GM21825 (cell line): ENCODE data around the gene POLK.
"Not testable (repeated sequence)": the region's sequence is repeated elsewhere in the genome, so short reads cannot be mapped to it uniquely, and the experiment has no call there.

ENCODE experiments used
- ATAC-seq: cut with Tn5 transposase; IDR thresholded peaks from one replicate; pipeline ENCODE4 v1.9.1; 2021; ENCODE audit warnings: mild to moderate bottlenecking, moderate library complexity; ENCODE audit not compliant: unreplicated experiment

Gene POLK

DNA sequence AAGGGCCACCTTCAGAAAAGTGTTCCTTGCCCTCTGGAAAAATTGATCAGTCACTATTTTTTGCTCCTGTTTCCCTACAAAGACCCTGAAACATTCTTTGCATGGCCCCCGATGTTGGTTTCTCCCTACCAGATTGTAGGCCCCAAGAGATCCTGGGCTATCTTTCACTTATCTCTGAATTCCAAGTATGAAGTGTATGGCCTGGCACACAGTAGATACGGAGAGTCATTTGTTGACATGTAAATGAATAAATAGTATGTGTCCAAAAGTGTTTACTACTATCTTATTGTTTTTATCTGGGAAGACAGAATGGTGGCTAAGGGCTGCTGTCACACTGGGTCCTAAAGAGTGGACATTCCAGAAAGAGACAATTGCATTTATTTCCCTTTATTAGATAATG, 92.1 kb downstream of the POLK start:
- no peak for ATAC-seq

DNA sequence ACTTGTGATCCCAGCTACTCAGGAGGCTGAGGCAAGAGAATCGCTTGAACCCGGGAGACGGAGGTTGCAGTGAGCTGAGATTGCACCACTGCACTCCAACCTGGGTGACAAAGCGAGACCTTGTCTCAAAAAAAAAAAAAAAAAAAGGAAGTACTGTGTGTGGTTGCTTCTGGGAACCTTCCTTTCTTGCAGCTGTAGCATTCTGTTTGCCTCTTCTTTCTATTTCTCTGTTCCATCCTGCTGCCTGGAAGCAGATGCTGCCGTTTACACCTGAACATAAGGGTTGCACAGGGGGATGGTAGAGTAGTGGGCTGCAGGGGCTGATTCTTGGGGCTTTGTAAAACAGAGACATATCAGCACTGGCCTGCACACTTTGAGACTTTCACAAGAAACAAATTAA, 95.7 kb downstream of the POLK start:
- not testable (repeated sequence) for ATAC-seq

DNA sequence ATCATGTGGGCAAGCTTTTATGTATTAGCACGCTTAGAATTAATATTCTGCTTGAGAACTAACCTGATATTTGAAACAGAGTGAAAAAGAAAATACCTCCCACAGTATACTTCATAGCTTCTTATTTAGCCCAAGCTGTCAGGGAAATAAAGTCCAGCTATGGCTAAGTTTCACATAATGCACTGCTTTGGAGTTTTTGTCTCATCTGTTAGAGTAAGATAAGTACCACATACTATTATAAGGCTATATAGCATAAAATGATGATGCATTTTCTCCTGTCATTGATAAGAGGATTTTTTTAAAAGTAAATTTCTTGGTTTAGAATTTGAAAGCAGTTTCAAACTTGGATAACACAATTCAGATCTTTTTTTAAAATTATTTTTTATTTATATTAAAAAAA, 97.2 kb downstream of the POLK start:
- no peak for ATAC-seq

DNA sequence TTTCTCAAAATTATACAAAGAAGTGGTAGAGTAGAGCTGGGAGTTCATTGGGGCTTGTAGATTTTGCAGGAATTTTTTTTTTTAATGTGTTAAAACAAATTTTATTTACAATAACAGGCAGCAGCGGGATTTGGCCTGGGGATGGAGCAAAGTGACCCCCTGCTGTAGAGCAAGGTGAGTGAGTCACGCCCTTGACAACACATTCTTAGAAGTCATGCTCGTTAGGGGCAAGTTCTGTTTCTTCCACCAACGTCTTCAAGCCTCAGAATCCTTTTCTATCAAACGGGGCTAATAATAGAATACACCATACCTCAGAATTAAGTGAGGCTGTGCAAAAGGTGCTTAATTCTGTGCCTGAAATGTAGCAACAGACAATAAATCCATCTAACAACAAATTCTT, 98.5 kb downstream of the POLK start:
- ATAC-seq, result no peak

DNA sequence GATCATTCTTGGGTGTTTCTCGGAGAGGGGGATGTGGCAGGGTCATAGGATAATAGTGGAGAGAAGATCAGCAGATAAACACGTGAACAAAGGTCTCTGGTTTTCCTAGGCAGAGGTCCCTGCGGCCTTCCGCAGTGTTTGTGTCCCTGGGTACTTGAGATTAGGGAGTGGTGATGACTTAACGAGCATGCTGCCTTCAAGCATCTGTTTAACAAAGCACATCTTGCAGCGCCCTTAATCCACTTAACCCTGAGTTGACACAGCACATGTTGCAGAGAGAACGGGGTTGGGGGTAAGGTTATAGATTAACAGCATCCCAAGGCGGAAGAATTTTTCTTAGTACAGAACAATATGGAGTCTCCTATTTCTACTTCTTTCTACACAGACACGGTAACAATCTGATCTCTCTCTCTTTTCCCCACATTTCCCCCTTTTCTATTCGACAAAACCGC, 99.2 kb downstream of the POLK start:
- not testable (repeated sequence) for ATAC-seq

DNA sequence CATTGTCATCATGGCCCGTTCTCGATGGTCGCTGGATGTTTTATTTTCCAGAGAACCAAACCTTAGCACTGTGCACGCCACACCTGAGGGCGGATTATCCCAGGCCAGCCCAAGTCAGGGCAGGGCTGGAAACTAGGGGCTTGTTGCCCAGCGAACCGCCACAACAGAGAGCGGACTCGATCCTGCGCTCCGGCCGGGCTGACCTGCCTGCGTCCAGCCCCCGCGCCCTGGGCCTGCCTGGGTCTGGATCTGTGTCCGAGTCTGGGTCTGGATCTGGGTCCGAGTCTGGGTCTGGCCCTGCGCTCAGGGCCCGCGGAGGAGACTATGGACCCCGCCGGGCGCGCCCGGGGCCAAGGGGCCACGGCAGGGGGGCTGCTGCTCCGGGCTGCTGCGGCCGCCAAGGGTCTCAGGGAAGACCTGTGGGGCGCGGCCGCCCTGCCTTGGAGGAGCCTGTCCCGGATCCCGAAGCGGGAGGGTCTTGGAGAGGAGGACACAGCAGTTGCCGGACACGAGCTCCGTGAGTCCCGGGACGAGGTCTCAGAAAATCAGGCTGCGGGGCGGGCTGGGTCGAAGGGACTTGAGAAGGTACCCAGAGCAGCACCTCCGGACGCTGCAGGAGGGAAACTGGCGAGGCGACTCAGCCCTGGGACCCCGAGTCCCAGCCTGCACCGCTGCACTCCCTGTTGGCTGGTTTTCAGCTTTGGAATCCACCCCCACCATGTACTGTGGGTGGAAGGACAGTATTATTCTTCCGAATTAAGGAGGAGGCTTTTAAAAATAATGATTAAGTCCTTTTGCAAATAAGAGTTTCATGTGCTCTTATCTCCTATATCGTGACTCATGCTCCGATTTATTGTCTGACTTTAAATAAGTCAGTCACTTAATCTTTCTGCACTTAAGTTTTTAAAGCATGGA, 99.9 kb downstream of the POLK start, which contains the start of gene ANKDD1B:
TSS of gene ANKDD1B (plus strand) at position 143 of the 915 bp plus-strand sequence. CDS start at position 325, 182 bp downstream.
- no peak for ATAC-seq

DNA sequence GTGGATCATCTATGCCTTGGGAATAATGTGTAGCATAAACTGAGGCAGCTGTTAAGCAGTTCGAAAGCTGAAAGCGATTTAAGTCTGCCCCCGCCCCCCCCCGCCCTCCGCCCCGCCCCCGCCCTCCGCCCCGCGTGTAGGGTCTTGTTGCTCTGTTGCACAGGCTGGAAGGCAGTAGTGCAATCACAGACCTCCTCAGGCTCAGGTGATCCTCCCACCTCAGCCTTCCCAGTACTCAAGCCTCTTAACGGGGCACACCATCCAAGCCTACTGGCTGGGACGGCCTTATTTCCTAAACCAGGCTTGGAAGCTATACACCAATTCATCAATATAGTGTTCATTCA, 100.5 kb downstream of the POLK start:
- ATAC-seq, result no peak

DNA sequence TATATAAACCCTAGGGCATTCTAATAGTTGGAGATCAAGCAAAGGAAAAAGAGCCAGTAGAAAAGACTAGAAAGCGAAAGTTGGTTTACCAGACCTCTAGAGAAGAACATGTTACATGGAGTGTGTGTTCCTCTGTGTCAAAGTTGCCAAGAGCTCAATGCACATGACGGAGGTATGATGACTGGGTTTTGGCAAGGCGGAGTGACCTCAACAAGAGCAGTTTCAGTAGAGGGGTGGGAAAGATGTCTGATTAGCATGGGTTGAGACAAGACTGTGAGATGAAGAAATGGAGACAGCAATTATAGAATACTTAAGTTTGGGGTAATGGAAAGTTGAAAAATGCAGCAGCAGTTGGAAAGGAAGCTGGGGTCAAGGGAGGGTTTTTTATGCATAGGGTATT, 101.2 kb downstream of the POLK start:
- no peak for ATAC-seq

DNA sequence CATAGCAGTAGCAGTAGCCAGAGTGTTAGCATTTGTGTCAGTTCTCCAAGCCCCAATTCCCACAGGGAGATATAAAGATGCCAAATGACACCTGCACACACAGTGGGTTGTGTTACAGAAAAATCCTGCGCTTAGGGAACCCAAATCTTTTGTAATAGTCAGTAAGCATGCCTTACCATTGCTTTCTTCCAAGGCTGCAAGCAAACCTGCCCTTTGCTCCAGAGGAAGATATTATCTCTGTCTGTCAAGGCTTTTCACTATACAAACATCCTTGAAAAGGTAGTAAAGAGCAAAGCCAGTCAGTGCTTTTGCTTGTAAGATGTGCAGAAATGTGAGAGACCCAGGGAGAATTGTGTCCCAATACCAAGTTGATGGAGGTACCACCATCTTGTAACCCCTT, 102.5 kb downstream of the POLK start:
- no peak for ATAC-seq

DNA sequence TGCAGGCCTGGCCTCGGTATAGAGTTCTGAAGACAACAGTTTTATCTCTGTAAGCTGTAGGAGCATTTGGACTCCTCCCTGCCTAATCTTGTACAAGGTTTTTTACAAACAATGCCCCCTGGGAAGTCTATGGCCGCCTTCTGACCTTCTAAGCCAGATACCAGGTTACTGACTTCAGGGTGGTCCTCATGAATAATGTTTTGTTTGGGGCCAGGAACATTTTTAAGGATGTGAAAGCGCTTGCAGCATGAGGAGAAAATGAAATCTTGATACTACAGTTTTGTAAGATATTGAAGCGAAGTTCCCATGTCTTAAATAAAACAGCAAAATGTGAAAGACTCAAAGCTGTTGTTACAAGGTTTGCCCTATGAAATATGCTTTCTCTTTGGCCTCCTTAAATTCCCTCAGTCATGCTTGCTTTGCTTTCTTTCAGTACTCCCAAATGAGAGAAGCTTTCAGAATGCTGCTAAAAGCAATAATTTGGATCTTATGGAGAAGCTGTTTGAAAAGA, 104.7 kb downstream of the POLK start:
- no peak for ATAC-seq

DNA sequence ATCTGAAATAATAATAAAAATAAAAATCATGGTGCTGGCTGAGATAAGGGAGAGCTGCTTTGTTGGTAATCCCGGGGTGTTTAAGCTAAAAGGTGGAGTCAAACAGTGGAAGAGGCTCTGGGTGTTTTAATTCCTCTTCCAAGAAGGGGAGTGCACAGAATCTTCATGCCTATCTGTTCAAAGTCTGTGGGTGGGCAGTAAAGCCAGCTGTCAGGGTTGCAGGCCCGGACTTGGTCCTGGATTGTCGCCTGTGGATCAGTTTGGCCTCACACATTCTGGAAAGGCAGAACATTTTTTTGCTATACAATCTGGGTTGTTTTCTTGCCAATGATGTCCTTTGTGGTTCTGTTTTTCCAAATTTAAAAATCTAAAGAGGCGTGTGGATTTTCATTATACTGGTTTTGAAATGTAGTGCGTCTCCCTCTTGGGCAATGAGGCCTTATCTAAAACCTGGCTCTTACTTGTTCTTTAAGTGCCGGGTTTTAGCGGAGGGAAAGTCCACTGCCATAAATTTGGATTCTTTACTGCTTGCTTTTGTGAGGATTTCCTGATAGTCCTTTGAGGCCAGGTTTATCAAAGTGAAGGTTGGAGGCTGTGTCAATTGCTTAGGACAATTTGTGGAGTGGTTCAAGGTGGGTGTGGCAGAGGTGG, 105.4 kb downstream of the POLK start:
- ATAC-seq, result no peak

DNA sequence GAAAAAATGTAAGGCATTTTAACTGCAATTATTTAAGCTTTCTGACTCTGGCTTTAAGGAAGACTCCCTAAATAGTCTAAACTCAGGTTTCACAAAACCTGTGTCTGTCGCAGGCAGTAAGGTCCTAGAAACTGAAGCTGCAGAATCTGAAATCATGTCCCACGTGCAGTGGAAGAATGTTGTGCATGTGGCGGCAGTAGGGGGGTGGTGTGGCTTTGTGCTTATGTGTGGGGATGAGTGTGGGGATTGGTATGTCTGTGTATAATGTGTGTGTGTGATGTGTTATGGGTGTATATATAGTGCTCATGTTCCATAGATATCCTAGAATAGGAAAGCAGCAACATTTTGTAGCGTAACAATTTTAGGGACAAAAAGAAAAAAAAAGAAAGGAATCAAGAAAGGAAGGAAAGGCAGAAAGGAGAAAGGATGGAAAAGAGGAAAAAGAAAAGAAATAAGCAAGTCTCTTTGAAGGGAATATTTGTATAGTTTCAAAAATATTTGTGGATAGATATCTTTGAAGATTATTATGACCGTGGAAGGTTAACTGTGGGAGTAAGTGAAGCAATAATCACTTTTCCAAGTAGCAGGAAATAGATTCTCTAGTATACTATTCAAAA, 106.2 kb downstream of the POLK start:
- no peak for ATAC-seq

DNA sequence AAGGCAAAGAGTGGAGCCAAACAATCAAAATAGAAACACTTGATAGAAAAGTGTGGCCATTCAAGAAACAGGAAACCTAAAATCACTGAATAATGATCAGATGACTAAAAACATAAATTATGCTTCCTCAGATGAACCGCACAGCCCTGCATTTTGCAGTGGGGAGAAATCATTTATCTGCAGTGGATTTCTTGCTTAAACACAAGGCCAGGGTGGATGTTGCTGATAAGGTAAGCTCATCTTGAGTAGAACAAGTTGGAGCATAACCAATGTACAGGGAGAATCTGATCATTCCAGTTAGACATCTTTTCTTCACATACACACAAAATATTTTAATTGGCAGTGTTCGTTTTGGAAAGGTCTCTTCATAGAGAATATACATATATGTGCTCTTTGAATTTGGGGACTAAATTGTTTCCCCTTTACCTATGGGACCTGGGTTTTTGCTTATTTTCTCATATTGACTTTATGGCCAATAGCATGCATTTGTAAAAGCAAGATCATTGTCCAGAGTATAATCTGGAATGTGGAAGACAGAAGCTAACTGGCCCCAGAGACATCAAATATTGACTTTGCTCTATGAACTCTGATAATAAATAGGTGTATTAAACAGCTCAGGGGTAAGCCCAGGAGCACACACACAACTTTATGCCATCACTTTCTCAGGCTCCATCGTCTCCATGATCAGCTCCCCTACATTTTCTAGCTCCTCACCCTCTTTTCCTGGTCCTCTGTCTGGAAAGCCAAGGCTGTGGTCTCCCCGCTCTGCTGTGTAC, 108.7 kb downstream of the POLK start:
- no peak for ATAC-seq

DNA sequence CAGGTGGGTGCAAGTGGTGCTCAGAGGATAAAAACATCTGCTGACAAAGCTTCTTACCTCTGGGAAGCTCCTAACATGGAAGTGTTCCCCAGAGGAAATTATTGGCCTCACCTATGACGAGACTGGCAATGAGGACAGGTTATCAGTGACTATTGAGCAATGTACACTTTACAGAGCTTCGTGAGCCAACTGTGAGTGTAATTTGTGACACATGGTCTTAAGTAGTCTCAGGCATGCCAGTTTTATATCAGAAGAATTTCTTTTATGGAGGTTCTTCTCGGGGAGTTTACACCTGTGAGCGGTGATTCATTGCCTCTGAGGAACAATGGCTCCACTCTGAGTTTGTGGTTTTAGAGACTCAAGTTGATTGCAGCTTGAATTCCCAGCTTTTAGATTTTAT, 110.9 kb downstream of the POLK start:
- ATAC-seq, result no peak

DNA sequence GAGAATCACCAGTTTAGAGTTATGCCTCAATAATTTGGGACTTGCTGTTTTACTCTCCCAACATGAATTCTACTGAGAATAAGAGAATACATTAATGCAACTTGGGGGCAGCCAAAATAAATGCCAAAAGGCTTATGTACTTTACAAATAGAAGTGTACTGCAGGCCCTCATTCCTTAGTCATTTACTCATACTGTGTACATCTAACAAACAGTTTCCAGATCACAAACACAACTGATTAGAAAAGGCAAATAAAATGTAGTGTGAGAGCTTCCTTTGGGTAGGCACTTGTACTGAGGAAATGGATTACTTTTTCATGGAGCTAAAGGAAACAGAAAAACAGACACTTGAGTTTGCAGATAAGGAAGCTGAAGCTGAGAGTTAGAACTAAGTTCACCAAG, 112.2 kb downstream of the POLK start:
- no peak for ATAC-seq

DNA sequence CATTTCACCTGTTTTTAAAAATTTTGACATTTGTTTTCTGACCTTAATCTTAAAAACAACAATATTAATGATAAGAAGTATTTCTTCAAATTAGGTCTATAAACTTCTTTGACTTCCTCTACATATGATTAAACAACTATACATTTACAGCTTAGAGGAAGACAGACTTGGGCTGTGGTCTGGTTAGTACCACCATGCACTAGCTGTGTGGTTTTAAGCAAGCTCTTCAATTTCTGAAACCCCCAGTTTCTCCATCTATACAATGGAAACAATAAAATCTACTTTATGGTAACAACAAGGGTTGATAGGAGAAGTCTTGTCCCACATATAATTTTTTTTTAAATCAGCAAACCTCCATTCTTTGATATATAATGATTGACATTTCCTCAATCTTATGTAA, 115.3 kb downstream of the POLK start:
- ATAC-seq, result no peak

DNA sequence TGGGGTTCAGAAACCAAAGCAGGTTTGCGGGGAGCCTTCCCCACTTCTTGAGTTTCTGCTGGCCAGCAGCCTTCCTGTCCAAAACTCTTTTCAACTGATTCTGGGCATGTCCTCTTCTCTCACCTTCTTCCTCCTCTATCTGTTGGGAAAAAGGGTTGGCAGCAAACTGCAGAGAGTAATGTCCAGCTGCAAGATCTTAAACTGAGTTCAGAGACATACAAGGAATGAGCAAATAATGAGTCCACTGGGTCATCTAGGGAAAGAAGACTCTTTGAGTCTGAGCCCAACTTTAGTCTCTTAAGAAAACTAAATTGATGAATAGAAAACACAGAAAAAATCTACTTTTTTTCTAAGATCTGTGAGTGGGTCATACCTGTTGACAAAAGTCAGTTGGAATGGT, 116.1 kb downstream of the POLK start:
- no peak for ATAC-seq

DNA sequence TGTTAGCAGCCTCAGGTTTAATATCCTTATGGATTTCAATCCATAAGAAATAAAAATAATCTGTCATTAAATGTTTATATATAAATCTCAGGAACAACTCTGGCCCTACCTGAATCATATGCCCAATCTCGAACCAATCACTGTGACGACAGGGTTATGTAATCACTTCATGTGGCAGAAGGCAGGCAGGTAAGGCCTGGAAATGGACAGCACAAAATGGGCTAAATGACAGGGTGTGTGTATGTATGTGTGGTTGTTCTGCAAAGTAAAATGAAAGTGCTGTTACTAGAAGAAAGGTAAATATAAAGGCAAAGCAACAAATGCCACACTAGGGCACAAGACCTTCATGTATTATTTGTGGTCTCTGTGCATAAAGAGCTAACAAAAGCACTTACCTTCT, 119.2 kb downstream of the POLK start:
- no peak for ATAC-seq

DNA sequence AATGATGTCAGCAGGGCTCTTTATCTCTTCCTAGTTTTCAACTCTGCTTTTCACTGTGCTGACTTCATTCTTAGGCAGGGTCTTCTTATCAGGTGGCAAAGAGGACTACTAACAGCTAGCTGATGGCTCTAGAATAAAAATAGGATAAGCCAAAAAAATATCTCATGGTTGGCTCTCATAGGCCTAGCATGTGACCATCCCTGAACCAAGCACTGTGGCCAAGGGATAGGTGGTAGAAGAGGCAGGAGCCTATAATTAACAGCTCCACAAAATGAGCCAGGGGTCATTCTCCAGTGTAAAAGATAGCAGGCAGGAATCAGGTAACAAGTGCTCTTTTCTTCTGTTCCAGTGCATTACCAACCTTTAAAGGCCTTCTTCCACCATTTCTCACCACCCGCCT, 120.6 kb downstream of the POLK start:
- no peak for ATAC-seq

DNA sequence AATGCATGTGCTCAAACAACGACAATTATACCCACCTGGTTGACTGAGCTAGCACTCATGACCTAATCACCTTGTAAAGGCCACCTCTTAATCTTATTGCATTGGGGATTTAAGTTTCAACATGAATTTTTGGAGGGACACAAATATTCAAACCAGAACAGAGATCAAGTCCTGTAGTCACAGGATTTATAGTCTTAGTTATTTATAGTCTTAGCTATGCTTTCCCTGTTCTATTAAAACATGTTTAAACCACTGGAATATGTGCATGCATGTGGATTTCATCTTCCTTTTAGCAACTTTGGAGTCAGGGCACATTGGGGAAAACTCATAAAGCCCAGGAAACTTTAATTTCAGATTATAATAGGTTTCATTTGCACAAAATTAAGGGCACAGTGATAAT, 126.3 kb downstream of the POLK start:
- ATAC-seq, result no peak
